SK-N-SH (cell line): ENCODE data around the gene PDZD2. TPM values are rescaled to one million over a fixed set of nuclear protein-coding genes. Genes with fewer than 3 reads are reported as not detected.

ENCODE experiments used
- CTCF ChIA-PET: fragments of 300-600, 350-600 bp; formaldehyde crosslinking; extraction: SDS; loops from one replicate; lab custom pipeline; 2021; lab: Yijun Ruan, JAX
- POLR2A ChIA-PET: fragments of 350-600 bp; sonication (Branson Sonifier 250); formaldehyde crosslinking; extraction: SDS; loops from one replicate; lab custom pipeline; 2020; ENCODE audit warnings: antibody characterized with exemption, inconsistent platforms; lab: Yijun Ruan, JAX
- DNase-seq: peaks from one replicate; pipeline ENCODE4 v3.0.0; 2012
- H2AFZ ChIP-seq: fragments of 200-600 bp; sonication (generic); 2 replicates; pipeline ENCODE4 v1.8.1; 2016; ENCODE audit warnings: antibody characterized with exemption, mild to moderate bottlenecking, low read depth
- H3F3A ChIP-seq: fragments of 200-600 bp; sonication (generic); replicated peaks from 2 replicates; pipeline ENCODE3; 2016; ENCODE audit warnings: antibody characterized with exemption, mild to moderate bottlenecking; ENCODE audit not compliant: insufficient read depth
- H3K27ac ChIP-seq, 2 experiments: fragments of 200-500 bp in 1 of 2; fragments of 200-600 bp in 1 of 2; sonication (Bioruptor generic) in 1 of 2; sonication (generic), shearing (Covaris generic) in 1 of 2; 2 replicates each; pipeline versions ENCODE4 v1.5.1 to v1.6.1; 2014 to 2016; ENCODE audit warnings: low read depth in 2 of 2, inconsistent platforms in 1 of 2, low read length in 1 of 2, mild to moderate bottlenecking in 1 of 2, mixed read lengths in 1 of 2
- H3K27me3 ChIP-seq: fragments of 200-600 bp; sonication (generic), shearing (Covaris generic); 2 replicates; pipeline ENCODE4 v1.6.1; 2016; ENCODE audit warnings: mixed run types; ENCODE audit not compliant: insufficient read depth
- H3K36me3 ChIP-seq, 2 experiments: fragments of 200-500 bp in 1 of 2; fragments of 200-600 bp in 1 of 2; sonication (Bioruptor generic) in 1 of 2; sonication (generic) in 1 of 2; replicated peaks in 1 of 2; 2 replicates each; pipeline versions ENCODE3 to v1.5.1; 2014 to 2016; ENCODE audit warnings: low read length in 1 of 2, mild to moderate bottlenecking in 1 of 2; ENCODE audit not compliant: insufficient read depth in 2 of 2, control insufficient read depth in 1 of 2
- H3K4me1 ChIP-seq, 2 experiments: fragments of 200-500 bp in 1 of 2; fragments of 200-600 bp in 1 of 2; sonication (Bioruptor generic) in 1 of 2; sonication (generic), shearing (Covaris generic) in 1 of 2; 2 replicates each; pipeline versions ENCODE4 v1.5.1 to v1.6.1; 2014 to 2016; ENCODE audit warnings: low read depth in 1 of 2, low read length in 1 of 2, mixed run types in 1 of 2; ENCODE audit not compliant: insufficient read depth in 2 of 2, control insufficient read depth in 1 of 2
- H3K4me2 ChIP-seq: fragments of 200-600 bp; sonication (generic), shearing (Covaris generic); 2 replicates; pipeline ENCODE4 v1.6.1; 2017; ENCODE audit warnings: mixed run types
- H3K4me3 ChIP-seq, 2 experiments: fragments of 200-500 bp in 1 of 2; fragments of 200-600 bp in 1 of 2; sonication (Bioruptor generic) in 1 of 2; sonication (generic), shearing (Covaris generic) in 1 of 2; 2 replicates each; pipeline versions ENCODE4 v1.5.1 to v1.8.1; 2014 to 2016; ENCODE audit warnings: low read depth in 2 of 2, inconsistent platforms in 1 of 2, low read length in 1 of 2, mild to moderate bottlenecking in 1 of 2, mixed read lengths in 1 of 2, moderate library complexity in 1 of 2
- H3K79me2 ChIP-seq: fragments of 200-600 bp; sonication (generic); 2 replicates; pipeline ENCODE4 v1.8.1; 2017; ENCODE audit warnings: mild to moderate bottlenecking; ENCODE audit not compliant: insufficient read depth
- H3K9ac ChIP-seq: fragments of 200-600 bp; sonication (generic); 2 replicates; pipeline ENCODE4 v1.6.1; 2017; ENCODE audit warnings: mixed run types
- H3K9me2 ChIP-seq: fragments of 200-600 bp; sonication (generic); 2 replicates; pipeline ENCODE4 v1.6.1; 2017; ENCODE audit warnings: mixed run types
- H3K9me3 ChIP-seq: fragments of 200-600 bp; sonication (generic); 2 replicates; pipeline ENCODE4 v1.6.1; 2017; ENCODE audit warnings: mixed run types, mild to moderate bottlenecking, moderate library complexity
- H4K20me1 ChIP-seq: fragments of 200-600 bp; sonication (generic); 2 replicates; pipeline ENCODE4 v1.6.1; 2017; ENCODE audit warnings: mild to moderate bottlenecking, mixed run types; ENCODE audit not compliant: insufficient read depth
- CHD2 ChIP-seq: fragments of 150-350 bp; IDR thresholded peaks from 2 replicates; pipeline ENCODE4 v1.6.1; 2018; ENCODE audit warnings: low read length; ENCODE audit not compliant: partially characterized antibody
- ELF1 ChIP-seq: IDR thresholded peaks from 2 replicates; pipeline ENCODE4 v1.4.0; 2012
- EZH2phosphoT487 ChIP-seq: fragments of 200-600 bp; sonication (generic); IDR thresholded peaks from 2 replicates; pipeline ENCODE4 v1.6.1; 2017; ENCODE audit warnings: low read depth, mixed run types, mild to moderate bottlenecking, antibody characterized with exemption, moderate library complexity, borderline replicate concordance
- FOXJ3 ChIP-seq: sonication (generic); formaldehyde crosslinking; IDR thresholded peaks from 2 replicates; pipeline ENCODE4 v1.5.1; 2020; ENCODE audit warnings: mild to moderate bottlenecking, missing genetic modification reagents
- FOXM1 ChIP-seq: IDR thresholded peaks from 2 replicates; pipeline ENCODE4 v1.4.0; 2012; ENCODE audit warnings: low read depth, mild to moderate bottlenecking
- GATA2 ChIP-seq: sonication (generic); formaldehyde crosslinking; IDR thresholded peaks from 2 replicates; pipeline ENCODE4 v1.5.0; 2020; ENCODE audit warnings: mild to moderate bottlenecking, missing genetic modification reagents
- IRF3 ChIP-seq: fragments of 150-350 bp; IDR thresholded peaks from 2 replicates; pipeline ENCODE4 v1.6.1; 2016; ENCODE audit warnings: mild to moderate bottlenecking, low read depth, low read length
- JUND ChIP-seq: IDR thresholded peaks from 2 replicates; pipeline ENCODE4 v1.4.0; 2012
- MXI1 ChIP-seq: IDR thresholded peaks from 2 replicates; pipeline ENCODE4 v1.6.1; 2012; ENCODE audit warnings: mild to moderate bottlenecking, low read depth, low read length, improper control_type of control experiment
- NFIC ChIP-seq: IDR thresholded peaks from 2 replicates; pipeline ENCODE4 v1.4.0; 2012; ENCODE audit warnings: borderline replicate concordance
- NRF1 ChIP-seq: IDR thresholded peaks from 2 replicates; pipeline ENCODE4 v1.6.1; 2012; ENCODE audit warnings: low read depth, mild to moderate bottlenecking, low read length
- POLR2AphosphoS5 ChIP-seq: IDR thresholded peaks from 2 replicates; pipeline ENCODE4 v1.6.1; 2012; ENCODE audit warnings: low read depth, low read length
- RCOR1 ChIP-seq: fragments of 150-350 bp; IDR thresholded peaks from 2 replicates; pipeline ENCODE4 v1.6.1; 2017; ENCODE audit warnings: antibody characterized with exemption, low read length
- RXRA ChIP-seq: IDR thresholded peaks from 2 replicates; pipeline ENCODE4 v1.4.0; 2012; ENCODE audit warnings: low read depth, mild to moderate bottlenecking, borderline replicate concordance
- SIN3A ChIP-seq: IDR thresholded peaks from 2 replicates; pipeline ENCODE4 v1.6.1; 2012; ENCODE audit warnings: low read depth, mild to moderate bottlenecking, low read length, moderate library complexity, borderline replicate concordance
- SMC3 ChIP-seq: IDR thresholded peaks from 2 replicates; pipeline ENCODE4 v1.6.1; 2012; ENCODE audit warnings: low read depth, low read length, improper control_type of control experiment
- TAF1 ChIP-seq: IDR thresholded peaks from 2 replicates; pipeline ENCODE4 v1.6.1; 2012; ENCODE audit warnings: low read depth, mild to moderate bottlenecking, low read length, moderate library complexity, borderline replicate concordance
- YY1 ChIP-seq: IDR thresholded peaks from 2 replicates; pipeline ENCODE4 v1.4.0; 2012; ENCODE audit warnings: low read depth, mild to moderate bottlenecking
- WGBS: methylation state at CpG from one replicate; pipeline ENCODE4 v1.1.6; 2017; ENCODE audit warnings: low lambda C conversion rate; 5-methylcytosine and 5-hydroxymethylcytosine counted together
- polyA plus RNA-seq, 3 experiments: library from polyadenylated mRNA; depleted of rRNA; stranded (reverse); fragments of >200 nt; gene quantifications; 2 replicates each; pipeline ENCODE4 v1.2.3, GENCODE V29; 2012
- TF ChIP-seq, protein P1 (sequence below): IDR thresholded peaks from 2 replicates; pipeline ENCODE4; 2012
- TF ChIP-seq, protein P2 (sequence below): IDR thresholded peaks from 2 replicates; pipeline ENCODE4 v1.4.0; 2012; ENCODE audit warnings: low read depth

Gene PDZD2
- polyA plus RNA-seq, 1 of the 3 experiments (the other 2 are of a cell fraction) = 0.13 TPM

DNA sequence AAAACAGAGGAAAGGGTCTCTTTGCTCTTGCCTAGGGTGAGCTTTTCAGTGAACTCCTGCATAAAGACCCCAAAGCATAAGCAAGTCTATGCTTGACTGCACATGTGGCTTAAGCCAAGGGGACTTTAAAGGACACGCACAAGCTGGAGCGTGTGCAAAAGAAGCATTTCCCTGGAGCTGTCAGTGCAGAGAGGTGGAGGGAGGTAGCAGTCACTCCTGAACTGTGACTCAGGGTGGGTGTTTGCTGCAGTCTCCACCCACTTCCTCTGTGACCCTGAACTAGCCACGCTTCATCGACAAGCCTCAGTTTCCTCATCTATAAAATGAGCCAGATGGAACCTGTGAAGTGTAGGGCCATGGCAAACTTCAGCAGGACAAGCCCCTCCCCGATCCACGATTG lies 72.4 kb downstream of the PDZD2 start:
- H3K36me3 ChIP-seq = no peaks in the 10 kb centered on the region
- WGBS = 58% methylated on average over 6 of the region's 6 CpGs
- no peaks in the 10 kb centered on the region for H3K9me2 ChIP-seq
- no peak overlapping the region for H3K4me3 ChIP-seq
- TF ChIP-seq FOXJ3 (CRISPR knock-in tag) = no peak
- no peak for TF ChIP-seq NRF1
- TF ChIP-seq, protein P1, sequence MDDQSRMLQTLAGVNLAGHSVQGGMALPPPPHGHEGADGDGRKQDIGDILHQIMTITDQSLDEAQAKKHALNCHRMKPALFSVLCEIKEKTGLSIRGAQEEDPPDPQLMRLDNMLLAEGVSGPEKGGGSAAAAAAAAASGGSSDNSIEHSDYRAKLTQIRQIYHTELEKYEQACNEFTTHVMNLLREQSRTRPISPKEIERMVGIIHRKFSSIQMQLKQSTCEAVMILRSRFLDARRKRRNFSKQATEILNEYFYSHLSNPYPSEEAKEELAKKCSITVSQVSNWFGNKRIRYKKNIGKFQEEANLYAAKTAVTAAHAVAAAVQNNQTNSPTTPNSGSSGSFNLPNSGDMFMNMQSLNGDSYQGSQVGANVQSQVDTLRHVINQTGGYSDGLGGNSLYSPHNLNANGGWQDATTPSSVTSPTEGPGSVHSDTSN = no peak
- TF ChIP-seq CHD2 = no peak
- TF ChIP-seq TAF1 = no peak
- no peak for TF ChIP-seq RCOR1
- TF ChIP-seq GATA2 (CRISPR knock-in tag) = no peak
- TF ChIP-seq, protein P2, sequence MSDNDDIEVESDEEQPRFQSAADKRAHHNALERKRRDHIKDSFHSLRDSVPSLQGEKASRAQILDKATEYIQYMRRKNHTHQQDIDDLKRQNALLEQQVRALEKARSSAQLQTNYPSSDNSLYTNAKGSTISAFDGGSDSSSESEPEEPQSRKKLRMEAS = no peak
- TF ChIP-seq POLR2AphosphoS5 = no peak
- TF ChIP-seq IRF3 = no peak
- no peak for TF ChIP-seq SIN3A
- TF ChIP-seq YY1 = no peak
- TF ChIP-seq, all 33 proteins: peak for 0
- no peak for DNase-seq
- Histone ChIP-seq H3K27ac (peak overlapping the region in 1 of 2 experiments; percentile 72; a peak in 2 of 4 replicates), H3K4me2 (no peak overlapping the region), H3K79me2 (no peaks in the 10 kb centered on the region), H4K20me1 (no peaks in the 10 kb centered on the region), H3K4me1 (peaks cover 0 to 20% of the 10 kb centered on the region in 2 experiments; a peak in 2 of 4 replicates), H3F3A (no peaks in the 10 kb centered on the region), H2AFZ (no peak overlapping the region), H3K9me3 (no peaks in the 10 kb centered on the region), H3K27me3 (0 out of 2 replicates have a peak, but pooled peaks cover 6% of the 10 kb centered on the region), H3K9ac (no peak overlapping the region)
- POLR2A ChIA-PET = interaction anchor here (0.7 kb wide), 1 partner anchor 19 kb away, joined by 3 read pairs; no protein-coding TSS in a partner anchor
- CTCF ChIA-PET = interaction anchor here (1.2 to 1.5 kb wide), 5 partner anchors 16 to 97 kb away, joined by 3 to 6 read pairs (median 3); partner anchors contain the start of gene PDZD2

DNA sequence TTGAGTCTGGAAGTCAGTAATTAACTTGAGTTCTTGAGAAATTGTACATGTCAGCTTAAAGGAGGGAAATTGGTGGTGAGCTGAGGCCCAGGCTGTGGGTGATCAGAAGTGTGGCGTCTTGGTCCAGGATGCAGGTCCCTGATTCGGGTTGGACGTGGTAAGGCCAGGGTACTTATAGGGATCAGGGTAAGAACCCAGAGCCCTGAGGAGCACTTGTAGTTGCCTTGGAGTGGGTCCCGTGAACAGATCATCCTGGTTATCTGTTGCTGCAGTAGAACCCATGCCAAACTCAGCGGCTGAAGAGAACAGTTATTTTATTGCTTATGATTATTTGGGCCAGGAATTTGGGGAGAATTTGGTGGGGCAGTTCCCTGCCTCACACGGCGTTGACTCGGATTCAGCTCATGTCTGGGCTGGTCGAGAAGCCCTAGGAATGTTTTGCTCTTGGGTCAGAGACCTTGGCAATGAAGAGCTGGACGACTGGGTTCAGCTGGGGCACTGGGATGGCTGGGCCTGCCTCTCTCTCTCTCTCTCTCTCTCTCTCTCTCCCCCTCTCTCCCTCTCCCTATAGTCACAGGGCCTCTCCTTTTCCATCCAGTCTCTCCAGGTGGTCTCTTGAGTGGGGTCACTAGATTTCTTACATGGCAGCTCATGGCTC lies 73.1 kb downstream of the PDZD2 start:
- H3K4me3 ChIP-seq = no peak overlapping the region
- H2AFZ ChIP-seq = no peak overlapping the region
- no peak overlapping the region for H3K9ac ChIP-seq
- ChIA-PET CTCF (interaction anchor here (0.7 to 1.5 kb wide), 7 partner anchors 15 to 365 kb away, joined by 3 to 6 read pairs (median 3); partner anchors contain the start of gene PDZD2), POLR2A (no interaction called here)
- DNase-seq = no peak
- no peaks in the 10 kb centered on the region for H3K9me3 ChIP-seq
- H4K20me1 ChIP-seq = no peaks in the 10 kb centered on the region
- no peaks in the 10 kb centered on the region for H3K36me3 ChIP-seq
- H3K27me3 ChIP-seq = 0 out of 2 replicates have a peak, but pooled peaks cover 6% of the 10 kb centered on the region
- peaks cover 0 to 20% of the 10 kb centered on the region in 2 experiments; a peak in 2 of 4 replicates for H3K4me1 ChIP-seq
- H3K4me2 ChIP-seq = no peak overlapping the region
- no peaks in the 10 kb centered on the region for H3F3A ChIP-seq
- peak overlapping the region in 1 of 2 experiments; percentile 72; a peak in 2 of 4 replicates for H3K27ac ChIP-seq
- WGBS = 49% methylated on average over 6 of the region's 10 CpGs
- H3K9me2 ChIP-seq = no peaks in the 10 kb centered on the region
- H3K79me2 ChIP-seq = no peaks in the 10 kb centered on the region
- TF ChIP-seq, protein P2 = no peak
- TF ChIP-seq MXI1 (no peak), TAF1 (no peak), CHD2 (no peak), POLR2AphosphoS5 (no peak), JUND (no peak), YY1 (no peak), IRF3 (no peak), FOXM1 (no peak), NFIC (no peak), EZH2phosphoT487 (no peak), RXRA (no peak), GATA2 (CRISPR knock-in tag) (no peak), SMC3 (no peak), ELF1 (no peak)
